ENCODE results near the gene TXNDC5.
A peak's percentile ranks its signal among the peaks of the same experiment; 100 is the strongest.
"Not testable (repeated sequence)": the region's sequence is repeated elsewhere in the genome, so short reads cannot be mapped to it uniquely, and the experiment has no call there.

TXNDC5 gene

DNA sequence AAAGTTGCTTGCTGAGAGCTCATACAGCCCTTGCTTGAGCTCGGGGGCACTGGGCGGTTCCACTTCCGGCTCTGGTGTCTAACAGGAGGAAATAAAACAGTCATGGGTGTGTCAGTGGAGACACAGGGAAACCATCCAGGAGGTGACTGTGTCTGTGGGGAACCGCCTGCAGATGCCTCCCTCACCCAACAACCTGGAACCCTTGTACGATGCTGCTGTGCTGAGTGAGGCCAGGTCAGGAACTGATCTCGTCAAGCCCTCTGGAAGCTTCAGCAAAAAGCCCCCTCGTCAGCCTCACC lies 15.5 kb downstream of the TXNDC5 start:
- H3K27me3 Mint-ChIP-seq = no peaks in the 10 kb centered on the region
- peaks cover 83% of the 10 kb centered on the region for H3K36me3 Mint-ChIP-seq (ENCODE audit: low read depth)
- no peak for ATAC-seq

DNA sequence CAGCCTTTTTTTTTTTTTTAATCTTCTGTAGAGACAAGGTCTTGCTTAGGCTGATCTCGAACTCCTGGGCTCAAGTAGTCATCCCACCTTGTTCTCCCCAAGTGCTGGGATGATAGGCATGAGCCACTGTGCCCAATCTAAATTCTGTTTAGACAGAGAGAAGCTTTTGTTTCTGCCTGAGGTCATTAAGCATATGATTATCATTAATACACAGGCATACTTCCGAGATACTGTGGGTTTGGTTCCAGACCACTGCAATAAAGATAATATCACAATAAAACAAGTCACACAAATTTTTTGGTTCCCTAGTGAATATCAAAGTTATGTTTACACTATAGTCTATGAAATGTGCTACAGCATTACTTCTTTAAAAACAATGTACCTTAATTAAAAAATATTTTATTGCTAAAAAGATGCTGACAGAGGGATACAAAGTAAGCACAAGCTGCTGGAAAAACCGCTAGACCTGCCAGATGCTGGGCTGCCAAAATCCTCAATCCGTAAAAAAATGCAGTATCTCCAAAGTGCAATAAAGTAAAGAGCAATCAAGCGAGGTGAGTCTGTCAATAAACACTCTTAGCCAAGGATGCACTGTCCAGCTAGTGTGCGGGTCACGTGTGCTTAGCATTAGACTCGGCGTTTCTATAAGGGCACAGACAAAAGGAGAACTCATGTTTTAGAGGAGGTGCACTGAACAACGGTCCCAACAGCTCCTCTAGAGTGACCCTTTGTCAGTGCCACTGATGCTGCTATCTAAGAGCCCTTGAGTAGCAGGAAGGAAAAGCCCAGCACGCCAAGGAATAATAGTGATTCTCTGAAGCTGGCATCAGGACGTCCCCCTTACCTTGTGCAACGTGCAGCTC lies 16.1 kb downstream of the TXNDC5 start:
- Mint-ChIP-seq H3K27me3 (no peaks in the 10 kb centered on the region), H3K36me3 (ENCODE audit: low read depth) (peaks cover 82% of the 10 kb centered on the region), H3K4me3 (no peak overlapping the region), H3K4me1 (no peaks in the 10 kb centered on the region), H3K9me3 (no peaks in the 10 kb centered on the region), H3K27ac (no peak overlapping the region)
- DNase-seq (no peak), ATAC-seq (no peak)

More for the DNA sequence above, 15.5 kb downstream of the TXNDC5 start:
- H3K4me1 Mint-ChIP-seq = no peaks in the 10 kb centered on the region
- no peak for DNase-seq
- H3K9me3 Mint-ChIP-seq = no peaks in the 10 kb centered on the region
- no peak overlapping the region for H3K4me3 Mint-ChIP-seq
- H3K27ac Mint-ChIP-seq = no peak overlapping the region

DNA sequence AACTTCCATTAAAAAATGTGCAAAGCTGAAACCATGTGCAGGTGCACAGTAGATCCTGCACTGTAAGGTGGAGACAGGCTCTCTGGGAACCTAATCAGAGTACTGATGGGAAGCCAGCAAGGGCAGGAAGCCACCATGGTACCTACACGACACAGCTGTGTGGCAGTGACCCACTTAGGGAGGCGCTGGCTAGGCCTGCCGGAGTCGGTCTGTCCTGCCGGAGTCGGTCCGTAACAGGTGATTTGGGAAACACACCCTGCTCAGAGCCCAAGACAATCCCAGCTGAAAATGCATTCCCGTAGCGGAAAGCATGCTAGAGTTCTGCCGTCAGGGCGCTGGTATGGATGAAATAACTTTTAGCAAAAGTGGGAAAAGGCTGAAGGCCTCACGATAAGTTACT lies 17.2 kb downstream of the TXNDC5 start:
- Mint-ChIP-seq H3K36me3 (ENCODE audit: low read depth) (peaks cover 83% of the 10 kb centered on the region), H3K4me1 (no peaks in the 10 kb centered on the region), H3K9me3 (no peaks in the 10 kb centered on the region), H3K4me3 (no peak overlapping the region), H3K27me3 (no peaks in the 10 kb centered on the region), H3K27ac (no peak overlapping the region)
- no peak for DNase-seq
- ATAC-seq = no peak

DNA sequence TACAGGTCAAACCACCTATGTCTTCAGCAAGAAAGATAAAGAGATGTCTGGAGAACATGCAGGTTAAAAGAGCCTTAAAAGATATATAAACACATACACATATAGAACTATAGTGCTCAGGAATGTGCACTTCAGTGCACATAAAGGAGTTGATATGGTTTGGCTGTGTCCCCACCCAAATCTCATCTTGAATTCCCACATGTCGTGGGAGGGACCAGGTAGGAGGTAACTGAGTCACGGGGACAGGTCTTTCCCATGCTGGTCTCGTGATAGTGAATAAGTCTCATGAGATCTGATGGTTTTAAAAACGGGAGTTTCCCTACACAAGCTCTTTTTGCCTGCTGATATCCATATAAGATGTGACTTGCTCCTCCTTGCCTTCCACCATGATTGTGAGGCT lies 18.2 kb downstream of the TXNDC5 start:
- not testable (repeated sequence) for H3K27ac Mint-ChIP-seq, ATAC-seq, H3K4me3 Mint-ChIP-seq, H3K4me1 Mint-ChIP-seq, H3K9me3 Mint-ChIP-seq, DNase-seq, H3K27me3 Mint-ChIP-seq
- H3K36me3 Mint-ChIP-seq (ENCODE audit: low read depth) = peaks cover 83% of the 10 kb centered on the region

DNA sequence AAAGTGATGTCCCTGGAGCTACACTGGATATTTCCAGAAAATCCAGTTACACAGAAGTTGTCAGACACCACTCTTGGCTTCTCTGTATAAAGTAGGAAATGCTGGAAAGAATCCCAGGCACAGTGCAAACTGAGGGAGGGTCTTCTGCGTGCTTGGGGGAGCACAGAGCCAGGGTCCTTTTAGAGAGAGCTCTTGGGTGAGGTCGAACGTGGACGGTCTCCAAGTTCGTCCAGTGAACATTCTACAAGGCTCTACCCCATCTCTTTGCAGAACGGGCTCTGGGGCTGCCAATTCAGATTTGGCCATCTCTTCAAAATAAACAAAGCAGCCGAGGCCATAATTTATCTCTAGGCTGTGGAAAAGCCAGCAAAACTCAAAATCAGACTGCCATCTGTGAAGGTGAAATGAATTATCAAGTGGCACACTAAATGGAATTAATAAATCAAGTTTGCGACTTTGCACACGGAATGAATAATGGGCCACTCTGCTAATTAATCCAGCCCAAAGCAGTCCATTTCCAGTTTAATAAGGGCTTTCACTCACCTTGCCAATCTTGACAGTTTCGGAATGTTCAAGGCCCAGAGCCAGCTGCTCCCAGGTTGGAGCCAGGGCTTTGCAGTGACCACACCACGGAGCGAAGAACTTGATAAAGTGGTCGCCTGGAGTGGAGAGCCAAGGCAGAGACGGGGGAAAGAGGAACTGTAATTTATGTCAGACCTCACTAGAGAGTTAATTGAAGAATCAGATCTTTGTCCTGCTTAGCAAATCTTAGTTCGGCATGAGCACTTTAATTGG lies 19.3 kb downstream of the TXNDC5 start:
- ATAC-seq (no peak), DNase-seq (no peak)
- no peak overlapping the region for H3K27ac Mint-ChIP-seq
- H3K27me3 Mint-ChIP-seq = no peaks in the 10 kb centered on the region
- H3K4me3 Mint-ChIP-seq = no peak overlapping the region
- H3K36me3 Mint-ChIP-seq (ENCODE audit: low read depth) = peaks cover 83% of the 10 kb centered on the region
- H3K4me1 Mint-ChIP-seq = no peaks in the 10 kb centered on the region
- H3K9me3 Mint-ChIP-seq = no peaks in the 10 kb centered on the region

DNA sequence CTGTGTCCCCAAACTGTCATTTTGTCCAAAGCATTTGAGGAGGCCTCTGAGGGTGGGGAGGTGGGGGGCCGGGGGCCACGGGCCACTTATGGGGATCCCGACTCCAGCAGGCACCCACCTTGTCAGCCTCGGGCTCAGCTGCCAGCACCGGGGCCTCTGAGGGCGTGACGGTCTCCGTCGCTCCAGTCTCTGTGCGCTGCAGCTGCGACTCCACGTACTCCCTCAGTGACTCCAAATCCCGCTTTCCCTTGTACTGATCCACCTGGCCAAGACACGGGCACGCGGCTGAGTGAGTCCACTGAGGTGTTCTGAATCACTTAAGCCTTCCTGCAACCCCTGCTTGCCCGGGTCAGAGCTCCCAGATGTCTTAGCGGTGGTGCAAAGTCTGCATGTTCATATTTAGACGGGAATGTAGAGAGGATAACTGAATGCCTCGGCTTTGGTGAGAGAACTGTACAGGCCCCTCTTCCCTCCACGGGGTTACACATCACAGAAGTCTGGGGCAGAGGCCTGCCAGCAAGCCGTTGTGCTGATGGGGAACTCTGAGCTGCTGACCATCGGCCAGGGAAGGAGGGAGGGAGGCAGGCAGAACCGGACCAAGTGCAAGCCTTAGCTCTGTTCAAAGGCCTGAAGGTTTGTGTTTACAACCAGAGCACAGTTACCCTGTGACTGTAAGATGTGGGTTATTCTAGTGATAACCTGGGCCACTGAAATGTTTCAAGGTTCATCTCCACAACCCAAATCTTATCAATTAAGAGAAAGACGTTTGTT lies 21.8 kb downstream of the TXNDC5 start:
- Mint-ChIP-seq H3K27me3 (no peaks in the 10 kb centered on the region), H3K27ac (no peak overlapping the region), H3K9me3 (no peaks in the 10 kb centered on the region), H3K36me3 (ENCODE audit: low read depth) (peaks cover 84% of the 10 kb centered on the region), H3K4me3 (no peak overlapping the region), H3K4me1 (no peaks in the 10 kb centered on the region)
- DNase-seq (no peak), ATAC-seq (no peak)

DNA sequence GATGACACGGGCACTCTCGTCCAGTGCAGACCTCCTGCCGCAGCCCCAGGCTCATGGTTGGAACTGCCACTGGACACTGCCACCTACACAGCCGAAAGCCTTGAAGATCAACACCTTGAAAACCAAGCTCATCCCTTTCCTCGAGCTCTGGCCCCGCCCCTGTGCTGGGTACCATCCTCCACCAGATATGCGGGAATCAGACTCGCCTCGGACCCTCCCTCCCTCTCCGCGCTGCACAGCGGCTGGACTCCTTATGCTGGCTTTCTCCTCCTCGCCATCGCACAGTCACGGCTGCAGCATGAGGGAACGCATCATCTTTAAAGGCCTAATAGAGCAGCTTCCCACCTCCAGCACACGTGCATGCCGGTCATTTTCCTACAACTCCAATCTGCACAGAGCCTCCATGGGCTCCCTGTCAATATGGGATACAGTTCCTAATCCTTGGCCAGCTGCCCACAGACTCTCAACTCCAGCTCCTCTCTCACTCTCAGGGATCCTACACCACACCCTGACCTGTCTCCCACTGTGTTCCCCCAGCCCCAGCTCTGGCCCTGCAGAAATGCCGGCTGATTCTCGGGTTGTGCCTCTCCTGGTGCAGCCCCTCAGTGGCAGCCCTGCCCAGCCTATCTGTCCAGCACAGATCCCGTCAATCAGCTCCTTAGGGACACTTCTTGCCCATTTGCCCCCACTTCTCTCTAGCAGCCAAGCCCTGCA lies 23.2 kb downstream of the TXNDC5 start:
- H3K9me3 Mint-ChIP-seq = no peaks in the 10 kb centered on the region
- no peaks in the 10 kb centered on the region for H3K27me3 Mint-ChIP-seq
- ATAC-seq (peak; percentile 25), DNase-seq (no peak)
- no peak overlapping the region for H3K27ac Mint-ChIP-seq
- peaks cover 87% of the 10 kb centered on the region for H3K36me3 Mint-ChIP-seq (ENCODE audit: low read depth)
- H3K4me1 Mint-ChIP-seq = no peaks in the 10 kb centered on the region
- no peak overlapping the region for H3K4me3 Mint-ChIP-seq

DNA sequence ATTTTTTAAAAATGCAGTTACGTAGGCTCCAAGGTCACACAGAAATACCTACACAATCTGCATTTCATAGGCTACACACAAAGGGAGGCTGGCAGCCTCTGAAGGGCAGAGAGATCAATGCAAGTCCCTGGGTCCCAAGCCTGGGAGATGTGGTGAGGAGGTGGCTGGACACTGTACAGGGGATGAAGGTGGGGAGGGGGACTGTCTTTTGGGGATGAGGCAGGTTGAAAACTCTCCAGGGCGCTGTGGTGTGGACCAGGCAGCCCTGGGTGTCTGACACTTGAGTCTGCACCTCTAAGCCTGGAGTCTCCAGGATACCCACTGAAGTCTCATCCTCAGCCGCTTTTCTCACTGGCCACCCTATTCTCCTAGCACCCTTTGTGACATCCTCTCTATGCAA lies 24.5 kb downstream of the TXNDC5 start:
- no peaks in the 10 kb centered on the region for H3K4me1 Mint-ChIP-seq
- H3K36me3 Mint-ChIP-seq (ENCODE audit: low read depth) = peaks cover 83% of the 10 kb centered on the region
- no peak overlapping the region for H3K4me3 Mint-ChIP-seq

DNA sequence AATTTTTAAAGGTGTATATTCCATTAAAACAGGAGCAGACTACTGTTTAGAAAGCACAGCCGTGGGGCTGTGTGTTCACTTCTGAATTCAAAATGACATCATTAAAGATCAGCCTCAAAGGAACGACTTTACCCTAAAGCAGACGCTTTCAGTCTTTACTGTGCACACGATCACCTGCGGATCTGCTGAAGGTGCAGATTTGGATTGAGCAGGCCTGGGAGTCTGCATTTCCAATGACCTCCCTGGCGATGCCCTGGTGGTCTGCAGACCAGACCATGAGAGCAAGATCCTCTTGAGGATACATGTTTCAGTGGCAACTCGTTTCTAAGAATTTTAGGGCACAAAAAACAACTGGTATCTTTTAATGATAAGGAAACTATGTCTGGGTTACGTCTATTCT lies 27.2 kb downstream of the TXNDC5 start:
- DNase-seq (no peak), ATAC-seq (no peak)
- Mint-ChIP-seq H3K4me1 (no peaks in the 10 kb centered on the region), H3K27ac (no peak overlapping the region), H3K36me3 (ENCODE audit: low read depth) (peaks cover 72% of the 10 kb centered on the region), H3K4me3 (no peak overlapping the region), H3K27me3 (no peaks in the 10 kb centered on the region), H3K9me3 (no peaks in the 10 kb centered on the region)

More for the DNA sequence above, 24.5 kb downstream of the TXNDC5 start:
- no peak for DNase-seq
- no peak for ATAC-seq
- Mint-ChIP-seq H3K27me3 (no peaks in the 10 kb centered on the region), H3K27ac (no peak overlapping the region), H3K9me3 (no peaks in the 10 kb centered on the region)

DNA sequence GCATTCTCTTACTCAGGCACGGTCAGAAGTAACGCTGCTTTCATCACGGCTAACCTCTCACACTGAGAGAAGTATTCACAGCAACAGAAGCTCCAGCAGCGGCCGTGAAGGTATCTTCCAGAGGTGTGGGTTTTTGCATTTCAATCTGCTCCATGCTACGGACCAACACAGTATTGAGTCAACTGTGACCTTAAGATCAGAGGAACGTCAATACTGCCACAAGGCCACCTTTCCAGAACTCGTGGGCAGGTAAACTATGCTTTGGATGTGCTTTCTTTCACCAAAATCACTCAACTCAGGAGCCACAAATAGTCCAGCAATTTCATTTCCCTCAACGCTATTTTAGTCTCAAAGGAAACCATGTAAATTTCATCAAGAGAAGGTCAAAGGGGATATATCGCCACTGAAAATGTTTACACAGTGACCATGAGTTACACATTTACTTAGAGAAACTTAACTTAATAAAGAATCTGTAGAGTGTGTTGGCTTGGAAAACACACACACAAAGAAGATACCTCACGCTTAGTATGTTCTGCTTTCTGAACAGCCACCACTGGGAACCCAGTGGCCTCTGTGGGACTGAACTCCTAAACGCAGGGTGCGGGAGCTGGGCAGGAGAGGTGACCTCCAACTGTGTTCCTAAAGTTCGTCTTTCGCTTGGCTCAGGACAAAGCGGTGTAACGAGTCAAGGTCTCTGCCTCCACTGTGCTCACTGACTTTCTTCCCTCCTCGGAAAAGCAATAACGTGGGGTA lies 27.9 kb downstream of the TXNDC5 start:
- no peak for ATAC-seq
- DNase-seq = no peak
- no peak overlapping the region for H3K4me3 Mint-ChIP-seq
- H3K36me3 Mint-ChIP-seq (ENCODE audit: low read depth) = peaks cover 65% of the 10 kb centered on the region
- no peaks in the 10 kb centered on the region for H3K27me3 Mint-ChIP-seq
- no peak overlapping the region for H3K27ac Mint-ChIP-seq
- no peaks in the 10 kb centered on the region for H3K9me3 Mint-ChIP-seq
- no peaks in the 10 kb centered on the region for H3K4me1 Mint-ChIP-seq

DNA sequence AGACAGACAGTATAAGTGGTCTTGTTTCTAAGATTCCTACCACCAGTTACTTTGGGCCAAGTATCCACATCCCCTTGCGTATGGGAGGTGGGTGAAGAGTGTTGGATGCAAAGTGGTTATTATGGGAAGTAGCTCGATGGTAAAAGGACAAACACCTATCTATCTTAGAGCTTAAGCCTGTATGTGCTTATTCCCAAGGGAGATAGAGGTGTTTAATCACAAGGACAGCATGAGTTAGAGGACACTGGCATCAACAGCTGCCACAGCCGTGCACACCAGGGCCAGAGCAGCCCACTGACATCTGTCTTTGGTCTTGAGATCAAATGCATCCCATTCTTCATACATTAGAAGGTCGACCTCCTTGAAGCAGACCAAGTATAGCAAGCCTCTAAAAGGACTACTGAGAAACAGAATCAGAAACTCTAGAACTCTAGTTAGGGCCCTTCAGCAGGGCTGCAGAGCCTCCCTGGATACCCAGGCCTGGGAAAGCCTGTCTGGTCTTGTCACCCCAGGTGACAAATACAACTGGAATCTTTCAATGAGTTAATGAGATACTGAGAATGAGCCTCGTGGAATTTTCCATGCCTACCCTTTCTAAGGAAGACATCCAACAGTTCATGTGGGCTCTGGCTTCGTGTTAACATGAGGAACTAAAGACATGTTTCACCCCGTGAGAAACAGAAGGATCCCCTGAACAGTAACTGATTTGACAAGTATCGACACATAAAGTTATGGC lies 28.7 kb downstream of the TXNDC5 start:
- Mint-ChIP-seq H3K27me3 (no peaks in the 10 kb centered on the region), H3K4me1 (no peaks in the 10 kb centered on the region), H3K36me3 (ENCODE audit: low read depth) (peaks cover 58% of the 10 kb centered on the region), H3K4me3 (no peak overlapping the region), H3K27ac (no peak overlapping the region), H3K9me3 (no peaks in the 10 kb centered on the region)
- ATAC-seq = no peak
- no peak for DNase-seq

DNA sequence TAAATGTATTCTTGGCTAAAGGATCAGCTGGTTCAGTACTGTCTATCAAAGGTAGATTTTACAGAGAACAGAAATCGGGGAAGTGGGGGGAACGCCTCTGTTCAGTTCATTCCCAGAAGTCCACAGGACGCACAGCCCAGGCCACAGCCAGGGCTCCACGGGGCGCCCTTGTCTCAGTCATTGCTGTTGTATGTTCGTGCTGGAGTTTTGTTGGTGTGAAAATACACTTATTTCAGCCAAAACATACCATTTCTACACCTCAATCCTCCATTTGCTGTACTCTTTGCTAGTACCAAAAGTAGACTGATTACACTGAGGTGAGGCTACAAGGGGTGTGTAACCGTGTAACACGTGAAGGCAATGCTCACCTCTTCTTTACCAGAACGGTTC lies 29.9 kb downstream of the TXNDC5 start:
- DNase-seq (no peak), ATAC-seq (no peak)
- H3K36me3 Mint-ChIP-seq (ENCODE audit: low read depth) = peaks cover 50% of the 10 kb centered on the region
- H3K27me3 Mint-ChIP-seq = no peaks in the 10 kb centered on the region
- no peak overlapping the region for H3K4me3 Mint-ChIP-seq
- no peaks in the 10 kb centered on the region for H3K4me1 Mint-ChIP-seq
- no peaks in the 10 kb centered on the region for H3K9me3 Mint-ChIP-seq
- H3K27ac Mint-ChIP-seq = no peak overlapping the region

DNA sequence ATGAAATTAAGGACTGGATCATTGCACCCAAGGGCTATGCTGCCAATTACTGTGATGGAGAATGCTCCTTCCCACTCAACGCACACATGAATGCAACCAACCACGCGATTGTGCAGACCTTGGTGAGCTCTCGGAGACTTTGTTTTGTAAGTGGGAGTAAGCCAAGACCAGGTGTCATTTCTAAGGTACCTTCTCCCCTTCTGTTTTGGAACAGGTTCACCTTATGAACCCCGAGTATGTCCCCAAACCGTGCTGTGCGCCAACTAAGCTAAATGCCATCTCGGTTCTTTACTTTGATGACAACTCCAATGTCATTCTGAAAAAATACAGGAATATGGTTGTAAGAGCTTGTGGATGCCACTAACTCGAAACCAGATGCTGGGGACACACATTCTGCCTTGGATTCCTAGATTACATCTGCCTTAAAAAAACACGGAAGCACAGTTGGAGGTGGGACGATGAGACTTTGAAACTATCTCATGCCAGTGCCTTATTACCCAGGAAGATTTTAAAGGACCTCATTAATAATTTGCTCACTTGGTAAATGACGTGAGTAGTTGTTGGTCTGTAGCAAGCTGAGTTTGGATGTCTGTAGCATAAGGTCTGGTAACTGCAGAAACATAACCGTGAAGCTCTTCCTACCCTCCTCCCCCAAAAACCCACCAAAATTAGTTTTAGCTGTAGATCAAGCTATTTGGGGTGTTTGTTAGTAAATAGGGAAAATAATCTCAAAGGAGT lies 30.4 kb downstream of the TXNDC5 start:
- Mint-ChIP-seq H3K4me1 (no peaks in the 10 kb centered on the region), H3K9me3 (no peaks in the 10 kb centered on the region), H3K27ac (no peak overlapping the region), H3K36me3 (ENCODE audit: low read depth) (peaks cover 45% of the 10 kb centered on the region), H3K4me3 (no peak overlapping the region), H3K27me3 (no peaks in the 10 kb centered on the region)
- DNase-seq (no peak), ATAC-seq (no peak)
